Gastroesophageal sphincter (tissue), 3 donors: ENCODE measurements around the gene CBLIF.

ENCODE experiments used
- POLR2A ChIP-seq, 2 donors: fragments of 450-650 bp; IDR thresholded peaks; one replicate each; pipeline ENCODE4 v1.6.1; 2017; ENCODE audit warnings: antibody characterized with exemption in 2 of 2, mild to moderate bottlenecking in 2 of 2, moderate library complexity in 1 of 2
- POLR2AphosphoS5 ChIP-seq: sonication (generic); formaldehyde crosslinking; IDR thresholded peaks from one replicate; pipeline ENCODE4 v1.6.1; 2017; ENCODE audit warnings: antibody characterized with exemption
- TF ChIP-seq, protein P1 (sequence below), 4 experiments: fragments of 200-600 bp in 2 of 4; fragments of 450-650 bp in 2 of 4; sonication (generic) in 1 of 4; IDR thresholded peaks; one replicate each; pipeline ENCODE4 v1.5.1; 2017 to 2019; ENCODE audit warnings: antibody characterized with exemption in 4 of 4, mild to moderate bottlenecking in 2 of 4, moderate library complexity in 2 of 4

DNA sequence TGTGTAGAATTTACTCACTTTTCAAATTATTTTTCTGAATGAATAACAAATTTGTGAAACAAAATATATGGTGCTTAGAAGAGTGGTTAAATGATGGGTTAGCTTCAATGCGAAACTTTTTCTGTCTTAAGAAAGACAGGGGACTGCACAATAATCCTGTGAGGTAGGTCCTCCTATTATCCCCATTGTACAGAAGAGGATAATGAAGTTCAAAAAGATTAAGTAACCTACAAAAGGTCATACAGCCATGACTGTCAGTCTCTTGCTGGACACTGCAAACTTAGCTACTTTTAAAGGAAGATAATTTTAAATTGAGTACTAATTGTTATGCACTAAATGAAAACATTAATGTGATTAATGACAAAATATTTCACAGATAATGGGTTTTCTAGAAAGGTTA is 38.3 kb upstream of the CBLIF start:
- TF ChIP-seq, protein P1, sequence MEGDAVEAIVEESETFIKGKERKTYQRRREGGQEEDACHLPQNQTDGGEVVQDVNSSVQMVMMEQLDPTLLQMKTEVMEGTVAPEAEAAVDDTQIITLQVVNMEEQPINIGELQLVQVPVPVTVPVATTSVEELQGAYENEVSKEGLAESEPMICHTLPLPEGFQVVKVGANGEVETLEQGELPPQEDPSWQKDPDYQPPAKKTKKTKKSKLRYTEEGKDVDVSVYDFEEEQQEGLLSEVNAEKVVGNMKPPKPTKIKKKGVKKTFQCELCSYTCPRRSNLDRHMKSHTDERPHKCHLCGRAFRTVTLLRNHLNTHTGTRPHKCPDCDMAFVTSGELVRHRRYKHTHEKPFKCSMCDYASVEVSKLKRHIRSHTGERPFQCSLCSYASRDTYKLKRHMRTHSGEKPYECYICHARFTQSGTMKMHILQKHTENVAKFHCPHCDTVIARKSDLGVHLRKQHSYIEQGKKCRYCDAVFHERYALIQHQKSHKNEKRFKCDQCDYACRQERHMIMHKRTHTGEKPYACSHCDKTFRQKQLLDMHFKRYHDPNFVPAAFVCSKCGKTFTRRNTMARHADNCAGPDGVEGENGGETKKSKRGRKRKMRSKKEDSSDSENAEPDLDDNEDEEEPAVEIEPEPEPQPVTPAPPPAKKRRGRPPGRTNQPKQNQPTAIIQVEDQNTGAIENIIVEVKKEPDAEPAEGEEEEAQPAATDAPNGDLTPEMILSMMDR (IDR thresholded peaks at IDR 0.05) = no peak
- TF ChIP-seq POLR2AphosphoS5 (no peak), POLR2A (IDR thresholded peaks at IDR 0.05) (no peak)
